HG02852 (cell line): ENCODE measurements around the gene DROSHA.

Experiments
- ATAC-seq: cut with Tn5 transposase; IDR thresholded peaks from one replicate; pipeline ENCODE4 v1.9.1; 2021; ENCODE audit warnings: mild to moderate bottlenecking, moderate library complexity; ENCODE audit not compliant: unreplicated experiment

DROSHA gene

DNA sequence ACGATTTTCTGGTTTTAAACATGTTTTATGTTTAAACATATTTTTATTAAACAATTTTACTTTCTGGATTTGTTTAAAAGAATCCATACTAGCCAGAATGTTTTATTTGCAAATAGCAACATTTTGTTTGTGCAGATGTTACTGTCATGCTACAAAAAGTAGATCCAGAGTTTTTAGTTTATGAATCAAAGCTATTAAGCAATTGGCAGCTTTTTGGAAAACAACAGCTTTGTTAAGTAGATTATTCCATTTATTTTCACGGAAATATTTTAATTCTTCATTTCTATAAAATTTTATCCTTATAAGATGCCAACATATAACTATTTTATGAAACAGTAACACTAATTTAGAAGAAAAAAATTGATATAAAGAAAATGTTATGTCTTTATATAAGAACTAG is 60.9 kb downstream of the DROSHA start:
- ATAC-seq, result no peak

DNA sequence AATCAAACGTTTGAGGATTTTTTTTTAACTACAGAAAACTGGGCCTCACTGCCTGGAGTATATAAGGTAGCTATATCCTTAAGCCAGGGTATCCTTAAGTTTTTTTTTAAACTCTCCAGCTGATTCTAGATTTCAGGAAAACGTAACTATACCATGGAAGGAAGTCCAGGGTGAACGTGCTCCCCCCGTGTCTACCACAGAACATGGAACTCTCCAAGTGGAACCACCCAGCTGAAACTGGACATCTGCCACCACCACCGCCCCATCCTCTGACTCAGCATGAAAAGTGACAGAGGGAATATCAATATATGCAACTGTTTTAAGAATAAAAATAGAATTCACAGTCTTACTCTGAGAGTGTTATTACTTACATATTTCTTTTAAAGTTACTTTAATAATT is 61.3 kb downstream of the DROSHA start:
- ATAC-seq, result no peak

DNA sequence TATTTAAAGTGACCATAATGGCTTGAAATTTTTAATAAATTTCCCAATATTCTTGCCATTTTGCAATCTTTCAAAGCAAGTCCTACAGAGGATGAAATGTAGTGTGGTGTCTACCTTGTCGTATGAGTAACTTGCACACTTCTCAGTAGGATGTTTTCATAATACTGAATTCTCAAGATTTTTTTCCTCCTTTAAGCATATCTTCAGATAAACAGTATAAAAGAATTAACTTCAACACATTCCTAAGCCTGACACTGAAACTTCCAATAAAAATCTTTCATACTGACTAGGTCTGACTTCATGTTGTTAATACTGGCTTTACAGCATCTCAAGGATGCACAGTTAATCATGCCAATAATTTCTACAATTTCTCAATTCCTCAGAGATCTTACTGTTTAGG is 62.0 kb downstream of the DROSHA start:
- no peak for ATAC-seq

DNA sequence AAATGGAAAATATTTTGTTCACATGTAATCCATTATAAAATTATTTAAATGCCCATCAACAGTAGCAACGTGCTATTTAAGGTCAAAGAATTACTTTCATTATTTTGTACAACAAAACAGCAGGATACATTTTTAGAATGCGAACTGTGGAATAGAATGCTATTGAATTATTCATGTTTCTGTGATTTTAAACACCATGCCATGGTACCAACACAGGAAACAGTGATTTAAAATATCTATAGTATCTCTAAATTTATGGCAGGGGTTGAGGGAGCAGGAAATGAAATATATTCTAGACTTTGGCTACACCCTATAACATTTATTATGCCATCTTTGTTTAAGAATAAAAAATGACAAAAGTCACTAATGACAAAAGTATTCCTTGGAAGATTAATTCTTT is 62.4 kb downstream of the DROSHA start:
- no peak for ATAC-seq

DNA sequence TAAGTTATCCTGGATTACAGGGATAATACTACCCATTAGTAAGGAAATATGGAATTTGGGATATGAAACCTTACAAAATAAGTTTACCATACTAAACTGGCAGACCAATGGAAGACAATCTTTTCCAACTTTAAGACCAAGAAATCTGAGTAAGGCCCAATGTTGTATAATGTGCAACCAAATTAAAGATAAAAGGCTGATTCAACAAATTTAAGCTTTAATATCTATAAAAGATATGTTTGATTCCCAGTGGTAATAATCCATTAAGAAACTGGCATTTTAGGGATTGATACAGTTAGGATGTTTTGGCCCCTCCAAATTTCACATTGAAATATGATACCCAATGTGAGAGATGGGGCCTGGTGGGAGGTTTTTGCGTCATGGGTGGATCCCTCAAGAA is 66.6 kb downstream of the DROSHA start:
- ATAC-seq, result no peak

DNA sequence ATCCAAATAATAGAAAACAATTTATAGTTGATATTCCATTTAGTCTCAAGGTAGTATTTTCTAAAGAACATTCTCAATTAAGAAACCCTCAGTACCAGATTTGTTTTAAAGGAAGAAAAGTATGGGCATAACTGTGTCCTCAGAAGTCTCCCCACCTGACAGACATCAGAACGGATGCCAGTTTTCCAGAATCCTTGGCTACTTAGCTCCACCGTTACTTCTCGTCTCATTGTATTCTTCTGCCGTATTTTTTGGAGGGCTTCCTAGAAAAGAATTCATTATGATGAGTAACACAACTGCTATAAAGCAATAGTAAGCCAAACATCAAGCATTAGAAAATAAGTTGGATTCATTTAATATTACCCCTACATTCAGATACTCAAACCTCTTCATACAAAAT is 67.8 kb downstream of the DROSHA start:
- ATAC-seq, result no peak

DNA sequence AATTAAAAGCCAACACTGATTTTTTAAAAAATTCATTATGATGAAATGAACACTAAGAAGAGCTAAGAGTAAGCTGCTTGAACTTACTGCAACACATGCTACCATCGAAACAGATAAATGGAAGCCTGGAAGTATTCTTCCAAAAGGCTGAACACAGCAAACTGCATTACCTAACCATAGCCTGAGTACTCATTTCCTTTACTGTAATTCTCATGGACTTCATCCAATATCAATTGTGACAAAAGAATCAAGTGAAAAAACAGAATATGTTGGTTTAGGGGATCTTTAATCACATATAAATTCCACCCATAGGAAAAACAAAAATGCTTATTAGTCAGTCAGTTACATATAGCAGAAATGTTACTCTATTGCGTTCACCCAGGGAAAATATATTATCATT is 68.5 kb downstream of the DROSHA start:
- ATAC-seq, result no peak

DNA sequence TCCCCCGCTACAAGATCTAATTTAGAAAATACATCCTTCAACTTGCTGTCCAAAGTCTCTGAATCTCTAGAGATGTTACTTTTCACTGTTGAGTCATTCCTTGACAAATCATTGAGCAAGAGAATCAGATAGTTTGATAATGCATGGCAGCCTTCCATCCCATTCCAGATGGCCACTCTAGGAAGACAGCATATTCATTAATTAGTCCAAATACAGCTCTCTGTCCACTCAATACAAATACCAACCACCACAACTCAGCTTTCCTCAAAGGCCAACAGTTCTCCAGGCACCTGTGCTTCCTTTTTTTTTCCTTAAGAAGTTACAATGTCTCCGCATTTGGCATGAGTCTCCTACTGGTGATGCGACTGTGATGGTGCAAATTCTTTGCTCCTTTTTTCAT is 72.3 kb downstream of the DROSHA start:
- no peak for ATAC-seq

DNA sequence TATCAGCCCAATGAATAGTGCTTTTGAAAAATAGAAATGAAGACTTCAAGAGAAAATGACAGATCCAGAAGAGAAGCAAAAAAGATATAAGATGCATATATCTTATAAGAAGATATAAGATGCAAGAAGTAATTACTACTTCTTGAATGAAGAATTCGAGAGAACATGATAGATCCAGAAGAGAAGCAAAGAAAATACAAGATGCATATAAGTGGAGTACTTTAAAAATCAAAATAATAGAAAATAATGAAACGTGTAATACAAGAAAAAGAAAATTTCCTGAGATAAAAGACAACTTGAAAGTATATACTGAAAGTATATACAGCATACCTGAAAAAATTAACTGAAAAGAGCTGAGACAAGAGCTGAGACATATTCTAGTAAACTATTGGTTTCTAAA is 76.7 kb downstream of the DROSHA start:
- no peak for ATAC-seq

DNA sequence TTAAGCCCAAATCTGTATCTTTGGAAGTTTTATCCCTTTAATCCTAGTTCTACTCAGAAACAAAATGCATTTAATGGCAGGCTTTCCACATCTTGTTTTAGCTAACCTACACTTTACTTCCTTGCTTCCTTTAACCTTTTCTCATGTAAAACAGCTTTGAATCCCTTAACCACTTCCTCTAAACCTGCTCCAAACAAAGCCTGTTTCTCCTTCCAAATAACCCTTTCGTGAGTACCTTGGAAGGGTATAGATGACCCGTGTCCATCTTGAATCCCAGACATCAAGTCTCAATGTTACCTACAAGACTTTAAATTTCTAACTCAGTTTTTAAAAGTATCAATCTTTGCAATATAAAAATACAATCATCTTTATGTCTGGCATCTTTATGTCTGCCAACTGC is 78.4 kb downstream of the DROSHA start:
- no peak for ATAC-seq

DNA sequence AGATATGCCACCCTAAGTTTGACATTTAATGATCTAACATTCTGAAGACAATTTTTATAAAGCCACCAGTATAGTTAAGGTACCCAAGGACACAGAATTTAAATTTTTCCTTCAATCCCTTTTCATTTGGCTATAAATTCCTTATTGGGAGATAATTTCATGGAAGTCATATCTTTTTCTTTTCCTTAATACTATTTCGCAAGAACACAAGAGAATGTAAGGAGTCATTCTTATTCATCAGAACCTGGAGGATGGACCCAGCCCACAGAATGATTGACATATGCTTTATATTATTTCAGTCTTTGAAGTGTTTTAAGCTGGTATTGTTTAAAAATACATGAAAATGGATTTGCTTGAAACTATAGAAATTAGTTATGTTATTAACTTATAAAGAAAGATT is 79.6 kb downstream of the DROSHA start:
- no peak for ATAC-seq

DNA sequence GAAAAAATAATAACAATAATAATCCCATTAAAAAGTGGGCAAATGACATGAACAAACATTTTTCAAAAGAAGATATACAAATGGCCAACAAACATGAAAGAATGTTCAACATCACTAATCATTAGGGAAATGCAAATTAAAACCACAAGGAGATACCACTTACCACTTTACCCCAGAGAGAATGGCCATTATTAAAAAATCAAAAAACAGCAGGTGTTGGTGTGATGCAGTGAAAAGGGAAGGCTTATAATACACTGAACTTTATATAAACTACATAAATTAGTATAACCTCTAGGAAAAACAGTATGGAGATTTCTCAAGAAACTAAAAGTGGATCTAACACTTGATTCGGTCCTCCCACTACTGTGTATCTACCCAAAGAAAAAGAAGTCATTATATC is 81.9 kb downstream of the DROSHA start:
- ATAC-seq, result no peak

DNA sequence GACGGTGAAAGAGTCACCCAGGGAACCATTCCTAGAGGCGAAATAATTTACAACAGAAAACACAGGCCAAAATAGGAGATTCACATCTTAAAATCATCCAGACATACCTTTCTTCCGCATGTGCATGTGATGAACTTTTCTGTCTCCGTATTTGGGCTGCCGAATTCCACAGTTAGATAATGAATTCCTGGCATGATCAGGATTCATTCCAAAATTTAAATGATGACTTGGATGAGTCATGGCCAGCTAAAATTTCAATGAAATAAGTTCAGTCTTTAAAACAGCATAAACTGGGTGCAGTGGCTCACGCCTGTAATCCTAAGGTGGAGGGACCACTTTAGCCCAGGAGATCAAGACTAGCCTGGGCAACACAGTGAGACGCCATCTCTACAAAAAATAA is 82.7 kb downstream of the DROSHA start:
- ATAC-seq, result no peak

DNA sequence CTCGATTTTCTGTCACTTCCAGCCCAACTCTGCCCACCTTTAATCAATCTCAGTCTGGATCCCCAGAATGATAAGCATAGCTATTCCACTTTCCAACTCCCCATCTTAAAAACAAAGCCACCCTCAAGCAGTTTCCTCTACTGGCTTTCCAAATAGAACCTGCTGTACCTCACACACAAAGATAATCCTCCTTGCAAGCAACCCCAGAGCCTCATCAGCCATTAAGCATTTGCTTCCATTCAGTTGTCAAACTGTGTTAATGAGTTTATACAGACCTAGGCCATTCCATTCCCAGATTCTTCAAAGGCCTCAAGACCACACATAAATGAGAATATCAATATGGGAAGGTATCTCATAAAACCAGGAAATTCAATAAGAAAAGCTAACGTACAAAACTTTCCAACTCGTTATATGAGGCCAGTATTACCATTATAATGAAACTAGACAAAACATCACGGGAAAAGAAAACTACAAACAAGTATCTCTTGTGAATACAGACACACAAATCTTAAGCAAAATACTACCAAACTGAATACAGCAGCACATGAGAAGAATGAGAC is 86.8 kb downstream of the DROSHA start:
- no peak for ATAC-seq

DNA sequence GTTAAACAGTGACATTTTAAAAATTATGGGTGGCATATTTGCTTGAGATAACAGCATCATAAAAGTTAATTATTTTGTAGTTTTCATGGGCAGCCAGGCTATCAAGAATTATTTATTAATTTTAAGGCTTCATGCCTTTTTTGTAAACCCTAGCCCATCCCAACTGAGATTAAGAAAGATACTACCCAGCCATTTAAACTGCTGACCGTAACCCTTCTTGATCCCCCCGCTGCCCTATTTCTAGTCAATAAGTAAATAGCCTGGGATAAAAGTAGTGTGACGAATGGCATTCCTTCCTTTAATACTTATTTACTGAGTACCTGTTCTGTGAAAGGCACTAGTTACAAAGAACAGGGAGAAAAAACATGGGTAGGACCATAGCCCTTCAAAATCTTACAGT is 88.3 kb downstream of the DROSHA start:
- no peak for ATAC-seq

DNA sequence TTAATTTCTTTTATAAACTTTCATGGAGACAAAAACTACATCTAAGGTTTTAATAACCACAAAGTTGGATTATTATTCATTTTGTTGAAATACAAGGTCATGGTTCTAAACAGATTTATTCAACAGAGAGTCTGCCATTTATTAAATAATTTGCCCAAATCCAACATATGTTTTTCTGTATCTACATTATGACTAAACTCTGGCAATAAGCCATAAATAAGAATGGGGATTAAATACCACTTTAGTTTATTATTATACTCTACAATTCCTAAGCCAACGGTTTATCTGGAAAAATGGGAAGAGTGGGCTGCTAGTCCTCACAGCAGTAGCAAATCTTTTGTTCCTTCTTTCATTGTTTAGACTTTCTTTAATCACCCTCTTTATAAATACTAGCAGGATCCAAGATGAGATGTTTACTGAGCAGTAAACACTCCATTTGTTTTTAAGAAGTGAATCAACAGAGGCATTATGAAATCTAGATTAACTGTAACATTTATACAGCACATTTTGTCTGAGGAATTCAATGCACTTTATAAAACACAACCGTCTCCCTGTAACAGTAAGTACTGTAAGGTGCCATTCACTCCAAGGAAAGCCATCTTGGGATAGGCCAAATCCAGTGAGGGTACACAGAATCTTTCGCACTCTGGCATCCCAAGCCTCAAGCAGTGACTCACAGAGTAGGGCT is 89.7 kb downstream of the DROSHA start:
- no peak for ATAC-seq

DNA sequence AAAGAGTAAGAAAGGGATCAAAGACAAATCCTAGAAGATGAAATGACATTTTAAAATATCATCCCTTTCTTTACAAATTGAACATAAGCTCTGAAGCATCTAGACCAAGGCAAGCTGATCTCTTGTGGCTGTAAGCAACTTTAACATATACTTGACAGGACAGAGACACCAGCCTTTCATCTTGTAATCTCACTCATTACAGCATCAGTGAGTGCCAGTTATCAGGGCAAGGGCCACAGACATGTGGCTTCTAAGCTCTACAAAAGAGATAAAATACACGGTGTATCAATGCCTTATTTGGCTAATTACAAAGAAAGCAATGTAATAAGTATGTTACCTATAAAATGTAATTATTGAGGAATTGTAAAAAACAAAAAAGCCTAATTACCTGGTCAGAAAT is 95.0 kb downstream of the DROSHA start:
- ATAC-seq, result no peak

DNA sequence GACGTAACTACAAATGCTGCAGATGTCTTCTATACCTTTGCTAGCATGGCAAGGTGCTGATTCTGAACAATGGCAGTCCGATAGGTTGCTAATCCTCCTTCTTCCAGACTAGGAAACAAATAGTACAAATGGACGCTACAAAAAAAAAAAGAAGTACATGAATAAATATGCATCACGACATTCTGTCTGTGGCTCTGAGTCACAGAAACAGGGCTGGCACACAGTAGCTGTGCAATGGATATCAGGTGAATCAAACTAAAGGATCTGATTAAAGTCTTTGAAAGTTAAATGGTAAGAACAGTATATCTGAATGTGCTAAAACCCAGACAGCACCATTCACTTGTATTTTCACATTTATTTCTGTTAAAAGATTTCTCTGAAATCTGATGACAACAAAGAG is 96.2 kb downstream of the DROSHA start:
- ATAC-seq, result no peak

DNA sequence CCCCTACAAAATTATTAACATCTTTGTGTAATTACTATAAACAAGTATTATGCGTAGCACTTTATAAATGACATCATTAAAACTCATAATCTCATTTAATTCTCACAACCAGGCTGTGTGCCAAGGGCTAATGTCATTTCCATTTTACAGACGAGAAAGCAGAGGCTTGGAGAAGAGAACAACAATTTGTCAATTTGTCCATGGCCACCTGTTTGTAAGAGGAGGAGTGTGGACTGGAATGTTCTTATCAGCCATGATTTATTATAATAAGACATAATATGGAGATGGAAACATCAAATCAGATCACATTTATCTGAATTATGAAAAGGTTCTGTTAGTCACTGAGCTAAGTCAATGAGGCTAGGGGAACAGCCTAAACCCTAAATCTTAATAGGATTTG is 97.0 kb downstream of the DROSHA start:
- ATAC-seq, result no peak

DNA sequence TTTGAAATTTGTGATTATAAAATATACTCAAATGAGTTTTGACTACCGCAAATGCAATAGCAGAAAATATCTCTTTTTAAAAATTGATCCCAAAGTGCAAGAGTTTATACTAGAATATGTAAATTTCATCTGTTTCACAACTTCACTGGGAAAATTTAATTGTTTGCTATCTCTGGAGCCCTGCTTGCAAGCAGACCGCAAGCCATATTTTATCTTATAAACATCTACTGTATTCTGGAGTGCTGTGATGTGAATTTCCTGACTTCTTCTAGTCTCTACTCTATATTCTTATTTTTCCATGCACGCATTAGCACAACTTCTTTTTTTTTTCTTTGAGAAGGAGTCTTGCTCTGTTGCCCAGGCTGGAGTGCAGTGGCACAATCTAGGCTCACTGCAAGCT is 98.7 kb downstream of the DROSHA start:
- no peak for ATAC-seq

DNA sequence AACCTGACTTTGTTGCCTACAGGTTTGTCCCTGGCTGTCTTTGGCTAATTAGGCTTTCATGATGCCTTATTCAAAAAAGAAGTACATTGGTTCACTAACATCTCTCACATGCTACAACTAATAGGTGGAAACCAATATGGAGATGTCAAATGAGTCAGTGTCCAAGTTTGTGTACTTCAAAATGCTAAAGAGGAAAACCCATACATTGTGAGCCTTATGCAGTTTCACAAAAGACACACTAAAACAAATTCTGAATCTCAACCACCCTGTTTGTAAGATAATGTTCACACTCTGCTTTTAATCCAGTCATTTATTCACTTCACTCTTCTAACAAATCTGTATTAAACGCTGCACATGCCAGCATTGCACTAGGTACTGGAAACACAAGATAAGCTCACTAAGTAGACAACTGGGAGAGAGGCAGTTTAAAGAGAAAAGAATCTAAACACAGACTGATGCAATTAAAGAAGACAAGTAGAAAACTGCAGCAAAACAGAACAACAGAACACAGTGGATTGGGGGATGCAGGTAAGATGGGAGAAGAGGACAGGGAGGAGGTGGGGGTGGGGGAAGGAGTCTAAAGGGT is 104.1 kb downstream of the DROSHA start:
- ATAC-seq, result no peak

DNA sequence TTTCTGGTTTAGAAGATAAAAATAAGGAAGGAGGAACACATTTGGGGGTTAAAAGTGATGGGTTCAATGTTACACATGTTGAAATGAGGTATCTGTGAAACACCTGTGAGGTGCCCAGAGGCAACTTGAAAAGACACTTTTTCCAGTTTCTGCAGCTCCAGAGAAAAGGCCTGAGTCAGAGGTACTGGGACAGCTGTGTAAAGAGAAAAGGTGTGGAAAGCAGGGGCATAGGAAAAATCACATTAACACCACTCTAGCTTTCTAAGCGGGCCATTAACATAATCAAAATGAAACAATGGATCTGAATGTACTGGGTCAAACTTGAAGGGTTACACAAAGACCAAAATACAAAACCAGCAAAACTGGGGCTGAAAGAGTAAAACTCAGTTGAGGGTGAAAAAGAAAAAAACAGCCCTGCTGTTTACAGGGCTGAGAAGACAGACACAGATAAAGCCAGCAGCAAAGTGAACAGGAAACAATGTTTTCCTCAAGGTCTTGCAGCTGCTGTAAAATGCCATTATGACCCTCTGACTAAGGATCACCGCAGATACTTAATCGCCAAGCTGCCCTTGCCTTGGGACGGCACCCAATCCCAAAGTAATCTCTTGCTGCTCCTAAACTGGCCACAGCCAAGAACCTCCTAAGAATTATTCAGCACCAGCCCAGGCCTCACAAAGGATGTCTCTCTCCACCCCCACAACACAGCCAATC is 104.7 kb downstream of the DROSHA start:
- ATAC-seq, result no peak
